Activated effector memory CD4-positive, alpha-beta T cell treated with anti-CD3 and anti-CD28 coated beads, Interleukin-2, amount 50 U/mL, for 16 hours (primary cell): Measurements from ENCODE around the gene ARHGEF39.
A peak's percentile ranks its signal among the peaks of the same experiment; 100 is the strongest.
"Not testable (repeated sequence)": the region's sequence is repeated elsewhere in the genome, so short reads cannot be mapped to it uniquely, and the experiment has no call there.

Experiments
- DNase-seq: peaks from one replicate; pipeline ENCODE4 v3.0.0-alpha.2; 2020

The ARHGEF39 gene

GRCh38 chr9:35649431-35650340 lies 15.3 kb downstream of the ARHGEF39 start:
- DNase-seq = peak; percentile 81

- DNase-seq = peak; percentile 97
These were observed 18.3 kb downstream of the ARHGEF39 start for GRCh38 chr9:35646533-35647265.

- no peak for DNase-seq
These were observed 18.9 kb downstream of the ARHGEF39 start for GRCh38 chr9:35646153-35646532.

- peak; percentile 60 for DNase-seq
These were observed 19.3 kb downstream of the ARHGEF39 start for GRCh38 chr9:35645736-35646135.

- no peak for DNase-seq
These were observed 21.9 kb downstream of the ARHGEF39 start for GRCh38 chr9:35643046-35643445.

GRCh38 chr9:35641478-35641877 lies 23.5 kb downstream of the ARHGEF39 start:
- not testable (repeated sequence) for DNase-seq

- peak; percentile 44 for DNase-seq
These were observed 24.6 kb downstream of the ARHGEF39 start for GRCh38 chr9:35640431-35640830.

GRCh38 chr9:35639631-35640030 lies 25.4 kb downstream of the ARHGEF39 start:
- DNase-seq = no peak

GRCh38 chr9:35639225-35639624 lies 25.8 kb downstream of the ARHGEF39 start:
- not testable (repeated sequence) for DNase-seq

GRCh38 chr9:35638751-35639150 lies 26.2 kb downstream of the ARHGEF39 start:
- DNase-seq = peak; percentile 62

- not testable (repeated sequence) for DNase-seq
These were observed 27.5 kb downstream of the ARHGEF39 start for GRCh38 chr9:35637427-35637955.

GRCh38 chr9:35636877-35637246 lies 28.1 kb downstream of the ARHGEF39 start:
- DNase-seq = not testable (repeated sequence)

GRCh38 chr9:35636135-35636876 lies 28.7 kb downstream of the ARHGEF39 start:
- DNase-seq = peak; percentile 27

GRCh38 chr9:35635730-35636129 lies 29.3 kb downstream of the ARHGEF39 start:
- DNase-seq = no peak

GRCh38 chr9:35629597-35629996 lies 35.4 kb downstream of the ARHGEF39 start:
- DNase-seq = peak; percentile 42

- peak; percentile 17 for DNase-seq
These were observed 36.5 kb downstream of the ARHGEF39 start for GRCh38 chr9:35628389-35628991.

- DNase-seq = peak; percentile 10
These were observed 37.4 kb downstream of the ARHGEF39 start for GRCh38 chr9:35627575-35627974.

- DNase-seq = no peak
These were observed 45.2 kb downstream of the ARHGEF39 start for GRCh38 chr9:35619800-35620158.

GRCh38 chr9:35618854-35619799 lies 45.9 kb downstream of the ARHGEF39 start:
- no peak for DNase-seq

- no peak for DNase-seq
These were observed 46.7 kb downstream of the ARHGEF39 start, which contains the start of gene CD72 for GRCh38 chr9:35618325-35618727. Gene CD72 (minus strand): TSS chr9:35618413. CDS start chr9:35618303, 110 bp downstream.

- DNase-seq = no peak
These were observed 47.4 kb downstream of the ARHGEF39 start for GRCh38 chr9:35617548-35617947.
